HepG2 (cell line): ENCODE measurements around the gene PIP5K1C. TPM values are rescaled to one million over a fixed set of nuclear protein-coding genes. Genes with fewer than 3 reads are reported as not detected.

Experiments used
- AGO2 ChIP-seq: fragments of 200-400 bp; formaldehyde crosslinking; optimal IDR thresholded peaks from 2 replicates; pipeline ENCODE3; 2017; ENCODE audit warnings: mild to moderate bottlenecking, low read depth, low read length, moderate library complexity
- ARID5B ChIP-seq: IDR thresholded peaks from 2 replicates; pipeline ENCODE4 v1.4.0; 2020; ENCODE audit warnings: mild to moderate bottlenecking, missing genetic modification reagents
- BHLHE40 ChIP-seq: IDR thresholded peaks from 2 replicates; pipeline ENCODE4 v1.6.1; 2011; ENCODE audit warnings: low read length, improper control_type of control experiment
- CSRNP1 ChIP-seq: sonication (generic); formaldehyde crosslinking; IDR thresholded peaks from 2 replicates; pipeline ENCODE4 v1.8.1; 2023; ENCODE audit warnings: mild to moderate bottlenecking, missing genetic modification reagents
- IKZF4 ChIP-seq: sonication (generic); formaldehyde crosslinking; IDR thresholded peaks from 2 replicates; pipeline ENCODE4 v1.5.1; 2020; ENCODE audit warnings: borderline replicate concordance, mild to moderate bottlenecking, low read depth, missing genetic modification reagents; ENCODE audit errors: not compliant biosample characterization
- NFE2L2 ChIP-seq: fragments of 150-350 bp; IDR thresholded peaks from 2 replicates; pipeline ENCODE4 v1.6.1; 2014; ENCODE audit warnings: low read length
- NFYB ChIP-seq: sonication (generic); formaldehyde crosslinking; IDR thresholded peaks from 2 replicates; pipeline ENCODE4 v1.4.0; 2020; ENCODE audit warnings: missing genetic modification reagents
- RXRA ChIP-seq: sonication (generic); formaldehyde crosslinking; IDR thresholded peaks from 2 replicates; pipeline ENCODE4 v1.5.1; 2020; ENCODE audit warnings: missing genetic modification reagents
- SETDB1 ChIP-seq: sonication (generic); formaldehyde crosslinking; IDR thresholded peaks from 2 replicates; pipeline ENCODE4 v1.5.1; 2020; ENCODE audit warnings: missing genetic modification reagents, mild to moderate bottlenecking, borderline replicate concordance
- THRA ChIP-seq: sonication (generic); formaldehyde crosslinking; IDR thresholded peaks from 2 replicates; pipeline ENCODE4 v1.4.0; 2020; ENCODE audit warnings: missing genetic modification reagents, borderline replicate concordance
- TSC22D2 ChIP-seq: sonication (generic); formaldehyde crosslinking; IDR thresholded peaks from 2 replicates; pipeline ENCODE4 v1.5.1; 2020; ENCODE audit warnings: missing genetic modification reagents, mild to moderate bottlenecking, borderline replicate concordance
- ZNF205 ChIP-seq: IDR thresholded peaks from 2 replicates; pipeline ENCODE4 v1.6.1; 2018; ENCODE audit warnings: missing biosample characterization, missing genetic modification reagents
- ZNF280D ChIP-seq: sonication (generic); formaldehyde crosslinking; IDR thresholded peaks from 2 replicates; pipeline ENCODE4 v1.5.1; 2020; ENCODE audit warnings: mild to moderate bottlenecking, missing genetic modification reagents
- ZNF431 ChIP-seq: sonication (generic); formaldehyde crosslinking; IDR thresholded peaks from 2 replicates; pipeline ENCODE4 v1.9.0; 2022; ENCODE audit warnings: missing genetic modification reagents, low read depth, mild to moderate bottlenecking, borderline replicate concordance
- ZNF550 ChIP-seq: sonication (generic); formaldehyde crosslinking; IDR thresholded peaks from 2 replicates; pipeline ENCODE4 v1.4.0; 2020; ENCODE audit warnings: mild to moderate bottlenecking, missing genetic modification reagents, borderline replicate concordance
- ZNF83 ChIP-seq: sonication (generic); formaldehyde crosslinking; IDR thresholded peaks from 2 replicates; pipeline ENCODE4 v1.4.0; 2020; ENCODE audit warnings: missing genetic modification reagents, mild to moderate bottlenecking, borderline replicate concordance
- ZNF839 ChIP-seq: sonication (generic); formaldehyde crosslinking; IDR thresholded peaks from 2 replicates; pipeline ENCODE4 v1.4.0; 2020; ENCODE audit warnings: missing genetic modification reagents, mild to moderate bottlenecking, borderline replicate concordance
- ZNF878 ChIP-seq: sonication (generic); formaldehyde crosslinking; IDR thresholded peaks from 2 replicates; pipeline ENCODE4 v1.8.1; 2023; ENCODE audit warnings: mild to moderate bottlenecking, missing genetic modification reagents, moderate library complexity
- ZNF891 ChIP-seq: sonication (generic); formaldehyde crosslinking; IDR thresholded peaks from 2 replicates; pipeline ENCODE4 v1.5.0; 2020; ENCODE audit warnings: mild to moderate bottlenecking, missing genetic modification reagents
- polyA plus RNA-seq, 8 experiments: library from polyadenylated mRNA; depleted of rRNA in 3 of 8; stranded (reverse) in 7 of 8; unstranded in 1 of 8; fragments of >200 nt; fragmentation: Illumina TruSeq in 4 of 8; extraction: Trizol in 4 of 8; gene quantifications; 2 replicates each; pipeline versions ENCODE4 v1.2.1 to v1.2.3, GENCODE V29; 2011 to 2016; ENCODE audit warnings: low read depth in 4 of 8, missing spikeins in 1 of 8, mixed read lengths in 1 of 8; ENCODE audit not compliant: insufficient read depth in 1 of 8
- total RNA-seq, 5 experiments: library from RNA; depleted of rRNA; stranded (reverse); fragments of >200 nt; fragmentation: Illumina TruSeq; extraction: Trizol; gene quantifications; 2 replicates each; pipeline ENCODE4 v1.2.3, GENCODE V29; 2016; ENCODE audit warnings: low read depth in 1 of 5

PIP5K1C gene
- total and polyA plus RNA-seq, 2 of the 13 experiments (the other 11 are each of a cell fraction or from before 2014, with no cell fraction given) = 3.6 to 4.3 TPM

GRCh38 chr19:3668331-3669081 is 31.8 kb downstream of the PIP5K1C start (continued):
- TF ChIP-seq THRA (CRISPR knock-in tag) (no peak), TSC22D2 (CRISPR knock-in tag) (no peak), ARID5B (CRISPR knock-in tag) (no peak), ZNF550 (CRISPR knock-in tag) (no peak), ZNF280D (CRISPR knock-in tag) (peak; percentile 58; the same call in 1 of the 2 replicates), ZNF878 (CRISPR knock-in tag) (no peak), NFYB (CRISPR knock-in tag) (no peak), ZNF839 (CRISPR knock-in tag) (no peak; the same call in 1 of the 2 replicates), RXRA (CRISPR knock-in tag) (peak; percentile 36), SETDB1 (CRISPR knock-in tag) (no peak), ZNF431 (CRISPR knock-in tag) (no peak), CSRNP1 (CRISPR knock-in tag) (peak; percentile 88), AGO2 (no peak), NFE2L2 (no peak), IKZF4 (CRISPR knock-in tag) (no peak), ZNF205 (CRISPR knock-in tag) (no peak), ZNF83 (no peak), BHLHE40 (peak; percentile 87), ZNF891 (CRISPR knock-in tag) (0 out of 2 replicates have a peak, but pooled peaks have one; percentile 44)
